ENCODE measurements around the gene GAL3ST2.
"Not testable (repeated sequence)": the region's sequence is repeated elsewhere in the genome, so short reads cannot be mapped to it uniquely, and the experiment has no call there.

The GAL3ST2 gene

DNA sequence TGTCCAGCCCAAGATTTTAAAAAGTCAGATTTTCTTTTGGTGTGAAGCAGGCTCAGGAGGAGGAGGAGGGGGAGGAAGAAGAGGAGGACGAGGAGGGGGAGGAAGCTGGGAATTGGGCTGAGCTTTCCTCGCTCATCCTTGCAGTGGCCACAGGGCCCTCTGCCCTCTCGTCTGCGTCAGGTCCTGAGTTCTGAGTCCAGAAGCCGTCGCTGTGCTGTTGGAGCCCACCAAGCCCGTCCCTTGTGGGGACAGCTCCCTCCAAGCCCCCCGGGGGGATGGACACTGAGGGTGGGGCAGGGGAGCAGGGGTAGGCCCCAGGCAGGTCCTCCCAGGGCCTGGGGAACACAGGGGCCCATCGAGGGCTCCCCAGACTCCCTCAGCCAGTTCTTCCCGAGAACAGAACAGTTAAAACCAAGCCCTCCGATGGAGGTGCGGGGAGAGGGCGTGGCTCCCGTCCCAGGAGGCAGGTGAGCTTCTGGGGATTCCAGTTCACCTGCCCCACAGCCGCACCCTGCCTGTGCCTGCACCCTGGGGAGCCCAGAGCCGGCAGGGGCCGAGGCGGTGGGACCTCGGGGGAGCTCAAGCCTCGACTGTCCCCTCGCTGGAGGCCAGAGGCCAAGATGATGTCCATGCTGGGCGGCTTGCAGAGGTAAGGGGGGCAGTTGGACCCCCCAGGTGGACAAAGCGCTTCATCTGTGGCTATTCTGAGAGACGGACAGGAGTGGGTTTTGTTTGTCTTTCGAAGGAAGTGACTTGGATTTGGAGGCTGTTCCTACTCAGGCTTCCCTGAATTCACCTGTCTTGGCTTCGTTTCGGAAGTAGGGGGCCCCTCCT lies at the start of gene GAL3ST2:
Gene GAL3ST2 (plus strand): TSS at position 487 of the 834 bp plus-strand sequence. CDS start 134 bp downstream, at position 621.
- no peak for DNase-seq (ENCODE audit: low spot score)

GRCh38 chr2:241728000-241728399 lies 48.6 kb upstream of the GAL3ST2 start:
- DNase-seq (ENCODE audit: low spot score): no peak

DNA sequence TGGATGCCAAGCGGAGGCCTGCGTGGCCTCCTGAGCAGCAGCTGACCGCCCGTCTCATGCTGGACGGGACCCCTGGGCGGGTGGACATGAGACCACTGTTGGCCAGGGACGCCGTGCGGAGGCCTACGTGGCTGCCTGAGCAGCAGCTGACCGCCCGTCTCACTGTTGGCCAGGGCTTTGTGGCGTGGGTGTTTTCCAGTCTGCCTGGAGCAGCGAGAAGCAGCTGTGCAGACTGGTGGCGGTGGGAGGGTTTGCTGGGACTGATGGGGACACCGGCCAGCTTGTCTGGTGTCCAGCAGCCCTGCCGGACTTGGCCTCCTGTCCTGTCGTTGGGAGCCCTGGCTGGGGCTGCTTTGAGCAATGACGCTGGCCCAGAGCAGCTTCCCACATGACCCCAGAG lies 48.0 kb upstream of the GAL3ST2 start:
- no peak for DNase-seq (ENCODE audit: low spot score)

- no peak for DNase-seq (ENCODE audit: low spot score)
These were observed 46.8 kb upstream of the GAL3ST2 start for GRCh38 chr2:241729868-241730267.

GRCh38 chr2:241730671-241731293 lies 45.8 kb upstream of the GAL3ST2 start:
- DNase-seq (ENCODE audit: low spot score): no peak

GRCh38 chr2:241732513-241733186 lies 44.0 kb upstream of the GAL3ST2 start:
- DNase-seq (ENCODE audit: low spot score): peak; percentile 64

DNA sequence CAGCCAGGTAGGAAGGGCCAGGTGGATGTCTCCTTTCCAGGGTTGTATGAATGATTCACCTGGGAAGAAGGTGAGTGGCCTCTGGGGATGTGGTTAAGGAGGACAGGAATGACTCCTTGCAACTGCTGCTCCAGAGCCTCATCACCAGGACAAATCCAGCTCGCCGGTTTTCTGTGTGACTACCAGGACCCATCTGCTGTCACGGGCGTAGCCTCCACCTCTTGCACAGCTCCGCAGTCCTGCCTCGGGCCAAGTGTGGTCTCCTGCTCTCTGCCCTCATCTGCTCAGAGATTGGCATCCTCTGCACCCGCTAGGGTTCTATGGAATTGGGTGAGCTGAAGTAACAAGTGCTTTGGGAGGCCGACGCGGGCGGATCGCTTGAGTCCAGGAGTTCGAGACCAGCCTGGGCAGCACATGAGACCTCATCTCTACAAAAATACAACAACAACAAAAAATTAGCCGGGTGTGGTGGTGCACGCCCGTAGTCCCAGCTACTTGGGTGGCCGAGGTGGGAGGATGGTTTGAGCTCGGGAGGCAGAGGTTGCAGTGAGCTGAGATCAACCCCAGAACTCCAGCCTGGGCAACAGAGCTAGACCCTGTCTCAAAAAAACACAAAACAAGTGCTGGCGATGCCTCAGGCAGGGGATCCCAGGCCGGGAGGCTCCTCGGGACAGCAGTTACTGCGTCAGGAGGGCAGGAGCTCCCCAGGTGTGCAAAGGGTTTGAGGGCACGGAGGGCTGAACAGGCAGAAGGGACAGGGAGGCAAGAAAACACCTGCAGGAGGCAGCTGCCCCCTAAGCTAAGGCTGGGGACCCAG lies 43.0 kb upstream of the GAL3ST2 start:
- DNase-seq (ENCODE audit: low spot score): peak; percentile 77

DNA sequence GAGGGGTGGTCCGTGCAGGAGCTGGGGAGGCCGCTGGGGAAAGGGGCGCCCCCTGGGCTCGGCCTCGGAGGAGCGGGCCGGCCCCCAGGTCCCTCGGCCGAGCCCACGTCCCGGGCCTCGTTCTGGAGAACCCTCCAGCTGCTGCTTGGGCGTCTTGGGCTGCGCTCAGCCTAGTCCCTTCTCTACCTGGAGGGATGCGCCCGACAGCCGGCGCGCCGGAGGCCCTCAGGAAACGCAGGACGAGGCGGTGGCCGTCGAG lies 42.5 kb upstream of the GAL3ST2 start:
- DNase-seq (ENCODE audit: low spot score): no peak

GRCh38 chr2:241734467-241735208 lies 42.0 kb upstream of the GAL3ST2 start, which contains the start of gene D2HGDH:
Gene D2HGDH (plus strand): TSS chr2:241734630. CDS start chr2:241735225, 595 bp downstream.
- peak; percentile 87 for DNase-seq (ENCODE audit: low spot score)

DNA sequence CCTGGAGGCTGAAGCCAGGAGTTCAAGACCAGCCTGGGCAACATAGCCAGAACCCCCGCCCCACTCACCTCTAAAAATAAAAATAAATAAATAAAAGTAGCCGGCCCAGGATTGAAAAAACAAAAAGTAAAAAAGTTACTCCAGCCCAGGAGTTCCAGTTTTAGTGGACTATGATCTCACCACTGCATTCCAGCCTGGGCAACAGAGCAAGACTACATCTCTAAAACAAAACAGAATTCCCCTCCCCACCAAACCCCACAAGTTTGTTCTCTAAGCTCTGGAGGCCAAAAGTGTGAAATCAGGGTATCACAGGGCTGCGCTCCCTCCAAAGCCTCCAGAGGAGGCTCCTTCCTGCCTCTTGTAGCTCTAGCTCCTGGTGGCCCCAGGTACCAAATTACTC lies 40.5 kb upstream of the GAL3ST2 start:
- peak; percentile 22 for DNase-seq (ENCODE audit: low spot score)

- no peak for DNase-seq (ENCODE audit: low spot score)
These were observed 38.5 kb upstream of the GAL3ST2 start for GRCh38 chr2:241738040-241738686.

DNA sequence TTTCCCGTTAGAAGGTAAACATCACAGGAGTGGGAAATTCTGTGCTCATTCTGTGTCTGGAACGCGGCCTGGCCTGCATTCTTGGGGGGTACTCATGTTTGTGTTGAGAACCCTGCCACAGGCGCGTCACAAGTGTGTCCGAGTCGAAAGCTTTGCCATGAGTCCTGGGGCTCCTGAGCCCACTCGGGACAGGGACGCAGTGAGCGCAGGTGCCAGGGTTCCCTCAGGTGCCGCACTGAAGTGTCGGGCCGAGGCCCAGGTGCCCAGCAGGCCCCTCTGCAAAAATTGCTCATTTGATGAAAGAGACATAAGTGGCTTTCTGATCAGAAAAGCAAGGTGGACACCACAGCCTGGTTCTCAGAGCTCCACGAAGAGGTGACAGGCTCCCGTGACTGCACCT lies 37.4 kb upstream of the GAL3ST2 start:
- no peak for DNase-seq (ENCODE audit: low spot score)

DNA sequence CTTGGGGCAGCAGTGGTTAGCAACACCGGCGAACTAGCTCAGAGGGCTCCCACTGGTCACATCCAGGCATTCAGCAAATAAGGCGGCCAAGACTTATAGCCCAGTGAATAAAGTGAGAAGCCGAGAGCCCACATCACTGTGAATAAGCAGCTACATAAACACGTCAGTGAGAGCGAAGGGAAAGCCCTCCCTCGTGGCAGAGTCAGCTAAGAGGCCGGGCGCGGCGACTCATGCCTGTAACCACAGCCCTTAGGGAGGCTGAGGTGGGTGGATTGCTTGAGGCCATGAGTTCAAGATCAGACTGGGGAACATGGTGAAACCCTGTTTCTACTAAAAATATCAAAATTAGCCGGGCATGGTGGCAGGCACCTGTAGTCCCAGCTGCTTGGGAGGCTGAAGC lies 37.0 kb upstream of the GAL3ST2 start:
- peak; percentile 23 for DNase-seq (ENCODE audit: low spot score)

DNA sequence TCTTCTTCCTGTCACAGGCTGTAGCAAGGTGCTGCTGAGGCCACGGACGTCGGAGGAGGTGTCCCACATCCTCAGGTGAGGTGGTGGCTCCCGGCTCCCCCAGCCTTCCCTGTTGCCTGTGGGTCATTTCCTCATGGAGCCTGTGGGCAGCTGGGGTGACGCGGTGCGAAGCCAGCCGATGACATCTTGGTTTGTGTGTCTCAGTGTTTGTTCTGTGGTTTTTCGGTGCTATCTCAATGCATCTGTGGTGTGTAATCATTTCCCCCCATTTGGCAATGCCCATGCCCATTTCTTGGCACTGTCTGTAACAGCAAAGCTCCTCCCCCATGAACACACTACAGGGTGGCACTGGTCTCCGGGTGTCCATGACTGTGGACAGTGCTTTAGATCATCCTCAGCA lies 35.6 kb upstream of the GAL3ST2 start:
- peak; percentile 79 for DNase-seq (ENCODE audit: low spot score)

- DNase-seq (ENCODE audit: low spot score): no peak
These were observed 34.2 kb upstream of the GAL3ST2 start for GRCh38 chr2:241742320-241742939.

DNA sequence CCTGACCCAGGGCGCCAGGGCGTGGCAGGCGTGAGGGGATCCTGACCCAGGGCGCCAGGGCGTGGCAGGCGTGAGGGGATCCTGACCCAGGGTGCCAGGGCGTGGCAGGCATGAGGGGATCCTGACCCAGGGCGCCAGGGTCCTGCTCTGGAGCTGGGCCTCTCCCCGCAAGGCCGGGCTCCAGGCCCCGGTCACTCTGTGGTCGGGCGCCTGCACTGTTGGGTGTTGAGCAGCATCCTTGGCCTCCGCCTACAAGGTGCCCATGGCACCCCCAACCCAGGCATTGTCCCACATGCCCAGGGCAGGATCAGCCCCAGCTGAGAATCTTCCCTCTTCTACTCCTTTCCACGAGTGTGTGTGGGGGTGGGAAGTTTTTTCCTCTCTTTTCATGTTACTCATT lies 33.6 kb upstream of the GAL3ST2 start:
- not testable (repeated sequence) for DNase-seq (ENCODE audit: low spot score)

GRCh38 chr2:241743620-241744019 lies 33.0 kb upstream of the GAL3ST2 start:
- DNase-seq (ENCODE audit: low spot score): no peak

DNA sequence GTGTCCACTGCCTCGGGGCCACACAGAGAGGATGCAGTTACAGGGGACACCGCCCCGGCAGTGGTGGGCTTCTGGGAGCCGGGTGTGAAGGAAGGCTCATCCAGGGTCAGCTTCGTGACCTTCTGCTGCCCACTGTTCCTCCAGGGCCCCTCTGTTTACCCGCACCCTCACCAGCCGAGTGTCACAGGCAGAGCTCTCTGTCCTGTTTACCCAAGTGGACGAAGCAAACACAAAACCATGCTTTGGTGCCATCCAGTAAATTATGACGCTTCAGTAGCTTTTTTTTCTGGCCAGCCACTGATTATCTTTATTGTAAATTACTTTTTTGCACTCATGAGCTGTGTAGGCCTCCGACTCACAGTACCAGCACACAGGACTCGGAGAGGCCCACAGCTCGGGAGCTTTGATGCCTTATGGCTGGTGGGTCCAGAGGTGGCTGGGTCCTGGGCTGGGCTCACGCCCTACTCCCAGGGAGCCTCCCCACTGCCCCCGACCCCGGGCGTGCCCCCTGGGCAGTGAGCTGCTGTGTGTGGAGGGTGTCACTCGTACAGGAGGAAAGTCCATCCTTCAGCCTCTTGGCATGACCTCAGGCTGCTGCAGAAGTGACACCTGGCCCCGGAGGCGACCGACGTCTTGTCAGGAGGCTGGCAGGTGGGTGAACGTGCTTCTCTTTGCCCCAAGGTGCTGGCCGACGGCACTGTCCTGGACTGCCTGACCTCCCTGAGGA lies 32.4 kb upstream of the GAL3ST2 start:
- no peak for DNase-seq (ENCODE audit: low spot score)

- DNase-seq (ENCODE audit: low spot score): no peak
These were observed 31.3 kb upstream of the GAL3ST2 start for GRCh38 chr2:241745276-241745675.

- DNase-seq (ENCODE audit: low spot score): no peak
These were observed 30.5 kb upstream of the GAL3ST2 start for GRCh38 chr2:241746084-241746483.
